GM06990 (cell line): ENCODE results near the gene DPEP2.
"Not testable (repeated sequence)": the region's sequence is repeated elsewhere in the genome, so short reads cannot be mapped to it uniquely, and the experiment has no call there.

Experiments used
- DNase-seq: peaks from one replicate; pipeline ENCODE4 v3.0.0-alpha.2; 2011; ENCODE audit not compliant: insufficient read length; ENCODE audit errors: extremely low read depth
- H3K27me3 ChIP-seq: replicated peaks from 2 replicates; pipeline ENCODE4 v1.6.0; 2011; ENCODE audit warnings: low read length; ENCODE audit not compliant: control insufficient read depth, insufficient read depth
- H3K36me3 ChIP-seq: 2 replicates; pipeline ENCODE4 v1.5.1; 2011; ENCODE audit warnings: low read length; ENCODE audit not compliant: control insufficient read depth, insufficient read depth
- H3K4me3 ChIP-seq: replicated peaks from 2 replicates; pipeline ENCODE4 v1.5.1; 2011; ENCODE audit warnings: low read depth, mild to moderate bottlenecking, control low read depth, low read length
- CTCF ChIP-seq: IDR thresholded peaks from 2 replicates; pipeline ENCODE4 v1.5.1; 2011; ENCODE audit warnings: low read length, control low read depth, mild to moderate bottlenecking, inconsistent platforms; ENCODE audit not compliant: insufficient read depth, poor library complexity, severe bottlenecking

DPEP2 gene

GRCh38 chr16:68037841-68038597, 38.7 kb upstream of the DPEP2 start:
- no peaks in the 10 kb centered on the region for H3K27me3 ChIP-seq
- peak overlapping the region; percentile 67 for H3K4me3 ChIP-seq
- peak; percentile 46 for DNase-seq
- no peak for TF ChIP-seq CTCF
- H3K36me3 ChIP-seq: no peaks in the 10 kb centered on the region; the same call in none of the 2 replicates

- Histone ChIP-seq H3K4me3 (no peak overlapping the region), H3K27me3 (no peaks in the 10 kb centered on the region), H3K36me3 (peaks cover 4% of the 10 kb centered on the region)
- TF ChIP-seq CTCF: no peak
- DNase-seq: no peak
These were observed 35.9 kb upstream of the DPEP2 start for GRCh38 chr16:68035227-68035626.

GRCh38 chr16:68033101-68033500, 33.8 kb upstream of the DPEP2 start:
- TF ChIP-seq CTCF: no peak
- H3K36me3 ChIP-seq: peaks cover 5% of the 10 kb centered on the region
- H3K27me3 ChIP-seq: no peaks in the 10 kb centered on the region
- DNase-seq: no peak
- no peak overlapping the region for H3K4me3 ChIP-seq

GRCh38 chr16:68031951-68032350, 32.7 kb upstream of the DPEP2 start:
- DNase-seq: no peak
- Histone ChIP-seq H3K36me3 (peaks cover 6% of the 10 kb centered on the region), H3K27me3 (no peaks in the 10 kb centered on the region), H3K4me3 (no peak overlapping the region)
- no peak for TF ChIP-seq CTCF

GRCh38 chr16:68030108-68030507, 30.8 kb upstream of the DPEP2 start:
- not testable (repeated sequence) for H3K4me3 ChIP-seq, DNase-seq, H3K27me3 ChIP-seq, H3K36me3 ChIP-seq

GRCh38 chr16:68028996-68029395, 29.7 kb upstream of the DPEP2 start:
- Histone ChIP-seq H3K27me3 (no peaks in the 10 kb centered on the region), H3K4me3 (no peak overlapping the region), H3K36me3 (peaks cover 9% of the 10 kb centered on the region)
- TF ChIP-seq CTCF: no peak
- no peak for DNase-seq
